T-helper 2 cell treated with Interferon-gamma antibody and Interleukin-4, amounts not matched to agents 5 μg/mL and 100 μg/mL, for 36 hours (primary cell): Measurements from ENCODE around the gene FHIT.
A peak's percentile ranks its signal among the peaks of the same experiment; 100 is the strongest.

ENCODE experiments used
- DNase-seq: peaks from one replicate; pipeline ENCODE4 v3.0.0; 2021; ENCODE audit warnings: low spot score
- H3K27ac Mint-ChIP-seq: one replicate; pipeline ENCODE4 v1.8.0; 2021; ENCODE audit warnings: mild to moderate bottlenecking, mixed read lengths
- H3K27me3 Mint-ChIP-seq: one replicate; pipeline ENCODE4 v1.8.0; 2021; ENCODE audit warnings: low read depth, mixed read lengths
- H3K36me3 Mint-ChIP-seq: one replicate; pipeline ENCODE4 v1.8.0; 2021; ENCODE audit warnings: low read depth, mixed read lengths
- H3K4me1 Mint-ChIP-seq: one replicate; pipeline ENCODE4 v1.8.0; 2021; ENCODE audit warnings: low read depth, mixed read lengths
- H3K4me3 Mint-ChIP-seq: one replicate; pipeline ENCODE4 v1.8.0; 2022; ENCODE audit warnings: mild to moderate bottlenecking, moderate library complexity, mixed read lengths
- H3K9me3 Mint-ChIP-seq: one replicate; pipeline ENCODE4 v1.8.0; 2021; ENCODE audit warnings: mixed read lengths

Gene FHIT

GRCh38 chr3:59879031-59879581, 1372.1 kb downstream of the FHIT start:
- H3K27me3 Mint-ChIP-seq, result no peaks in the 10 kb centered on the region
- H3K27ac Mint-ChIP-seq, result peak overlapping the region; percentile 55
- H3K4me3 Mint-ChIP-seq, result peak overlapping the region; percentile 33
- no peak for DNase-seq
- H3K36me3 Mint-ChIP-seq, result peaks cover 24% of the 10 kb centered on the region
- H3K4me1 Mint-ChIP-seq, result peaks cover 37% of the 10 kb centered on the region
- peaks cover 4% of the 10 kb centered on the region for H3K9me3 Mint-ChIP-seq

- Mint-ChIP-seq H3K4me1 (peaks cover 45% of the 10 kb centered on the region), H3K27me3 (no peaks in the 10 kb centered on the region), H3K4me3 (no peak overlapping the region), H3K27ac (no peak overlapping the region), H3K36me3 (peaks cover 29% of the 10 kb centered on the region), H3K9me3 (no peaks in the 10 kb centered on the region)
- DNase-seq, result no peak
Measured at GRCh38 chr3:59878038-59878427, 1373.2 kb downstream of the FHIT start.

- no peak for DNase-seq
- Mint-ChIP-seq H3K27me3 (no peaks in the 10 kb centered on the region), H3K27ac (no peak overlapping the region), H3K4me1 (peaks cover 49% of the 10 kb centered on the region), H3K36me3 (peaks cover 32% of the 10 kb centered on the region), H3K9me3 (no peaks in the 10 kb centered on the region), H3K4me3 (no peak overlapping the region)
Measured at GRCh38 chr3:59877263-59878037, 1373.8 kb downstream of the FHIT start.

GRCh38 chr3:59876533-59877062, 1374.7 kb downstream of the FHIT start:
- H3K9me3 Mint-ChIP-seq, result no peaks in the 10 kb centered on the region
- DNase-seq, result no peak
- H3K27me3 Mint-ChIP-seq, result no peaks in the 10 kb centered on the region
- peaks cover 56% of the 10 kb centered on the region for H3K4me1 Mint-ChIP-seq
- H3K27ac Mint-ChIP-seq, result no peak overlapping the region
- no peak overlapping the region for H3K4me3 Mint-ChIP-seq
- H3K36me3 Mint-ChIP-seq, result peaks cover 36% of the 10 kb centered on the region

- H3K9me3 Mint-ChIP-seq, result no peaks in the 10 kb centered on the region
- H3K4me1 Mint-ChIP-seq, result peaks cover 36% of the 10 kb centered on the region
- no peaks in the 10 kb centered on the region for H3K27me3 Mint-ChIP-seq
- DNase-seq, result no peak
- no peak overlapping the region for H3K27ac Mint-ChIP-seq
- peaks cover 44% of the 10 kb centered on the region for H3K36me3 Mint-ChIP-seq
- H3K4me3 Mint-ChIP-seq, result no peak overlapping the region
Measured at GRCh38 chr3:59873576-59874230, 1377.5 kb downstream of the FHIT start.

GRCh38 chr3:59872128-59872527, 1379.1 kb downstream of the FHIT start:
- Mint-ChIP-seq H3K4me3 (no peak overlapping the region), H3K27me3 (no peaks in the 10 kb centered on the region), H3K27ac (no peak overlapping the region), H3K9me3 (no peaks in the 10 kb centered on the region), H3K4me1 (peaks cover 42% of the 10 kb centered on the region), H3K36me3 (peaks cover 49% of the 10 kb centered on the region)
- no peak for DNase-seq

- DNase-seq, result no peak
- Mint-ChIP-seq H3K27ac (peak overlapping the region; percentile 62), H3K9me3 (peaks cover 24% of the 10 kb centered on the region), H3K4me1 (peaks cover 36% of the 10 kb centered on the region), H3K27me3 (no peaks in the 10 kb centered on the region), H3K4me3 (no peak overlapping the region), H3K36me3 (peaks cover 59% of the 10 kb centered on the region)
Measured at GRCh38 chr3:59867185-59868002, 1383.9 kb downstream of the FHIT start.

GRCh38 chr3:59866076-59866475, 1385.2 kb downstream of the FHIT start:
- peaks cover 27% of the 10 kb centered on the region for H3K4me1 Mint-ChIP-seq
- peaks cover 29% of the 10 kb centered on the region for H3K9me3 Mint-ChIP-seq
- peaks cover 63% of the 10 kb centered on the region for H3K36me3 Mint-ChIP-seq
- no peak for DNase-seq
- no peak overlapping the region for H3K4me3 Mint-ChIP-seq
- peak overlapping the region; percentile 12 for H3K27ac Mint-ChIP-seq
- no peaks in the 10 kb centered on the region for H3K27me3 Mint-ChIP-seq

- no peak for DNase-seq
- peaks cover 29% of the 10 kb centered on the region for H3K9me3 Mint-ChIP-seq
- H3K27ac Mint-ChIP-seq, result no peak overlapping the region
- no peaks in the 10 kb centered on the region for H3K27me3 Mint-ChIP-seq
- H3K4me3 Mint-ChIP-seq, result no peak overlapping the region
- H3K4me1 Mint-ChIP-seq, result peaks cover 27% of the 10 kb centered on the region
- H3K36me3 Mint-ChIP-seq, result peaks cover 68% of the 10 kb centered on the region
Measured at GRCh38 chr3:59865351-59865750, 1385.9 kb downstream of the FHIT start.

GRCh38 chr3:59862686-59863085, 1388.6 kb downstream of the FHIT start:
- no peak overlapping the region for H3K4me3 Mint-ChIP-seq
- H3K27ac Mint-ChIP-seq, result no peak overlapping the region
- H3K36me3 Mint-ChIP-seq, result peaks cover 59% of the 10 kb centered on the region
- no peaks in the 10 kb centered on the region for H3K27me3 Mint-ChIP-seq
- peaks cover 16% of the 10 kb centered on the region for H3K4me1 Mint-ChIP-seq
- no peak for DNase-seq
- peaks cover 29% of the 10 kb centered on the region for H3K9me3 Mint-ChIP-seq

GRCh38 chr3:59857589-59858346, 1393.5 kb downstream of the FHIT start:
- Mint-ChIP-seq H3K4me1 (peaks cover 5% of the 10 kb centered on the region), H3K4me3 (no peak overlapping the region), H3K9me3 (peaks cover 8% of the 10 kb centered on the region), H3K27ac (no peak overlapping the region), H3K27me3 (no peaks in the 10 kb centered on the region), H3K36me3 (peaks cover 25% of the 10 kb centered on the region)
- DNase-seq, result peak; percentile 63

- DNase-seq, result no peak
- Mint-ChIP-seq H3K4me1 (peaks cover 5% of the 10 kb centered on the region), H3K27ac (no peak overlapping the region), H3K27me3 (no peaks in the 10 kb centered on the region), H3K36me3 (peaks cover 19% of the 10 kb centered on the region), H3K9me3 (peaks cover 2% of the 10 kb centered on the region), H3K4me3 (no peak overlapping the region)
Measured at GRCh38 chr3:59856934-59857460, 1394.3 kb downstream of the FHIT start.
